ENCODE results near the gene RCVRN.

The RCVRN gene

DNA sequence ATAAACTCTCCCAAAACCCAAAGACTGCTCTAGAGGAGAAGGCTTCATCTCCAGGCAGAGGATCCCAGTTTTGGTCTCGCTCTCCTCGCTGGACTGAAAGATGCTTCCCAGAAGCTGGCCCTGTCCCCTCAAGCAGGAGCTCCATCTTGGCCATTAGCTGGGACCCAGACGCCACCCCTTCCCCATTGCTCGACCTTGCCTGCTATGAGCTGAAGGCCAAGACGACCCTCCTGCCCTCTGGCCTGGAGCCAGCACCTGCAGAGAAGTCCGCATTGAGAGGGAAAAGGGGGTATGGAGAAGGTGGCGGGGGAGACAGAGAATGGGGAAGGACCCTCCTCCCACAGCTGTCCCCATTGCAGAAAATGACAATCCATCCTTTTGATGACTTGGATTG lies 3.6 kb upstream of the RCVRN start:
- DNase-seq: no peak
- Histone ChIP-seq H3K36me3 (no peaks in the 10 kb centered on the region), H3K4me3 (no peak overlapping the region), H3K27me3 (peaks cover 0 to 13% of the 10 kb centered on the region in 2 donors), H3K9me3 (no peaks in the 10 kb centered on the region), H3K4me1 (no peaks in the 10 kb centered on the region), H3K27ac (no peak overlapping the region)
- intact Hi-C loops (cut with DNase I; ENCODE audit: low total_unique reads): no loop called here
- TF ChIP-seq, protein P1, sequence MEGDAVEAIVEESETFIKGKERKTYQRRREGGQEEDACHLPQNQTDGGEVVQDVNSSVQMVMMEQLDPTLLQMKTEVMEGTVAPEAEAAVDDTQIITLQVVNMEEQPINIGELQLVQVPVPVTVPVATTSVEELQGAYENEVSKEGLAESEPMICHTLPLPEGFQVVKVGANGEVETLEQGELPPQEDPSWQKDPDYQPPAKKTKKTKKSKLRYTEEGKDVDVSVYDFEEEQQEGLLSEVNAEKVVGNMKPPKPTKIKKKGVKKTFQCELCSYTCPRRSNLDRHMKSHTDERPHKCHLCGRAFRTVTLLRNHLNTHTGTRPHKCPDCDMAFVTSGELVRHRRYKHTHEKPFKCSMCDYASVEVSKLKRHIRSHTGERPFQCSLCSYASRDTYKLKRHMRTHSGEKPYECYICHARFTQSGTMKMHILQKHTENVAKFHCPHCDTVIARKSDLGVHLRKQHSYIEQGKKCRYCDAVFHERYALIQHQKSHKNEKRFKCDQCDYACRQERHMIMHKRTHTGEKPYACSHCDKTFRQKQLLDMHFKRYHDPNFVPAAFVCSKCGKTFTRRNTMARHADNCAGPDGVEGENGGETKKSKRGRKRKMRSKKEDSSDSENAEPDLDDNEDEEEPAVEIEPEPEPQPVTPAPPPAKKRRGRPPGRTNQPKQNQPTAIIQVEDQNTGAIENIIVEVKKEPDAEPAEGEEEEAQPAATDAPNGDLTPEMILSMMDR (IDR thresholded peaks at IDR 0.05): no peak

DNA sequence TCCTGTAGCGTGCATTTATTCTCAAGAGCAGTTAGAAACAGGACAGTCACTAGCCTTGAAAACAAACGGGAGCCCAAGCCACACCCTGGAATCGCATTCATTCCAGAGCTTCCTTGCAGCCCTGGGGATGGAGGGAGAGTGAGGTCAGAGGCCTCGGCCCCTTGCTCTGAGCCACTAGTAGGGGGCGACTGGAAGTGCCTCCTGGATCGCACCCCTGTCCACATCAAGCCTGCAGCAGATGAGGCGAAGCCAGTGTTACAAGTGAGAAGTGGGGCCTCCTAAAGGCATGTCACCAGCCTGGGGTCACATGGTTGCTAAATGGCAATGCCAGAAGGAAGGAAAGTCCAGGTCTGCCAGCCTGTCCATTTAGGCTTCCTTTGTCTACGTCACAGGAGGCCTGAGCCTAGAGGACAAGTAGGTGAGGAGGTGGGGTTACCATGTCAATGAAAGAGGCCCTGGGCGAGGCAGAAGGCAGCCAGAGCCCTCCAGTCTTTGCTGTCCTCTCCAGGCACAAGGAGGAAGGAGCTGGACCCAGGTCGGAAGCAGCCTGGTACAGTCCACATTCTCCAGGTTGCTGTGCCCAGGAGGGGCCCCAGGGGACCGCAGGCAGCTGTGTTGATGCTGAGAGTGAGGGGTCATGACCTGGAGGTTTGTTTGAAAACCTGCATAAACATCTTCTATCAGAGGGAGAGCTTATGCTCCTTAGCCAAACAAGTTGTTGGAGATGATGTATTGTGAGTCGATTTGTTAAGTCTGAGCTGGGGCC lies 3.0 kb upstream of the RCVRN start:
- H3K27me3 ChIP-seq: peaks cover 0 to 13% of the 10 kb centered on the region in 2 donors
- H3K36me3 ChIP-seq: no peaks in the 10 kb centered on the region
- no peaks in the 10 kb centered on the region for H3K9me3 ChIP-seq
- TF ChIP-seq, protein P1 (IDR thresholded peaks at IDR 0.05): no peak
- intact Hi-C loops (cut with DNase I; ENCODE audit: low total_unique reads): no loop called here
- DNase-seq: no peak
- H3K4me3 ChIP-seq: no peak overlapping the region
- H3K27ac ChIP-seq: no peak overlapping the region
- no peaks in the 10 kb centered on the region for H3K4me1 ChIP-seq

DNA sequence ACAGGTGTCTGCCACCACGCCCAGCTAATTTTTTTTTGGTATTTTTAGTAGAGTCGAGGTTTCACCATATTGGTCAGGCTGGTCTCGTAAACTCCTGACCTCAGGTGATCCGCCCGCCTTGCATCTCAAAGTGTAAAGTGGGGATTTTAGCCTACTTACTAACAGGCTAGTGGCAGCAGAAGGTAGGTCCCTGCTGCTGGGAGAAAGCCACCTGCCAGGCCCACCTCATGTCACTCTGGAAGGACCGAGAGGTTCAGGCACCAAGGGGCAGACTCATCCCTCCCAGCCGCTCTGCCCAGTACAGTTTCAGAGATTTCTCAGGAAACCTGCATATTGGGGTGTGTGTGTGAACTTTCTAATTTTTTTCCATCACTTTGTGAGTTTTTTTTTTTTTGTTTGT lies 2.1 kb upstream of the RCVRN start:
- TF ChIP-seq, protein P1 (IDR thresholded peaks at IDR 0.05): no peak
- Histone ChIP-seq H3K27ac (no peak overlapping the region), H3K36me3 (no peaks in the 10 kb centered on the region), H3K9me3 (no peaks in the 10 kb centered on the region), H3K4me3 (no peak overlapping the region), H3K4me1 (no peaks in the 10 kb centered on the region), H3K27me3 (peaks cover 0 to 13% of the 10 kb centered on the region in 2 donors)
- intact Hi-C loops (cut with DNase I; ENCODE audit: low total_unique reads): no loop called here
- DNase-seq: peak in 1 of 2 donors; percentile 9

DNA sequence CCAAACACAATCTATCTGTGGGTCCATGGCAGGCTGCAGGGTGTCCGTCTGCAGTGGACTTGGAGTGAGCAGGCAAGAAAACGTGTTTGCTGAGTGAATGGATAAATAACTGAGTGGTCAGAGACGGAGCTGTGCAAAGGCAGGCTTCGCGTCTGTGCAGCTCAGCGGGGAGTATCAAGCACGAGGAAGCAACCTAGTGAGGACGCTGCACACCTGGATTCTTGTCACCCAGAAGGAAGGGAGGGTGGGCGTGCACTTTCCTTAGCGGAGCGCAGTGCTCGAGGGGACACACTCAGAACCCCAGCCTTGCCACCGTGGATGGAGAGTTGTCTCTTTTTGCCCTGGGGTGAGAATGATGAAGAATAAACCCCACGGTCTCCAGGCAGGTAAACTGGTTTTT lies 1.5 kb upstream of the RCVRN start:
- no peak overlapping the region for H3K4me3 ChIP-seq
- H3K36me3 ChIP-seq: no peaks in the 10 kb centered on the region
- no peak overlapping the region for H3K27ac ChIP-seq
- peaks cover 0 to 13% of the 10 kb centered on the region in 2 donors for H3K27me3 ChIP-seq
- peak in 1 of 2 donors; percentile 59 for DNase-seq
- intact Hi-C loops (cut with DNase I; ENCODE audit: low total_unique reads): no loop called here
- TF ChIP-seq, protein P1 (IDR thresholded peaks at IDR 0.05): no peak
- no peaks in the 10 kb centered on the region for H3K4me1 ChIP-seq
- H3K9me3 ChIP-seq: no peaks in the 10 kb centered on the region

DNA sequence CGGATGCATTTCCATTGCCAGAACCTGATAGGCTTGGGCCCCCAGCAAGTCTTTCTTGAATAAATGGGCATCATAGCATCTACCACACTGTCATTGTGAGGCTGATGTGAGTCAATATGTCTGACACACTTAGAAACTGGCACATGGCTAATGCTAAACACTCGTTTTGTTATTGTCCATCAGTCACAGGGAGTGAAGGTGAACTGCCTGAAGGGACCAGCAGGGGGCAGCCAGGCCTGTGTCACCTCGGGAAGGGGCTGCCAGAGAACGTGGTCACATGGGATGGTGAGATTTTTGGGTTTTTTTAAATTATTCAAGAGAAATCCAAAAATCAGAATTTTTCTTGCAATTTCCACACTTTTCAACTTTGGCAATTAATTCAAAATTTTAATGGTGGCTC lies 831 bp upstream of the RCVRN start:
- intact Hi-C loops (cut with DNase I; ENCODE audit: low total_unique reads): no loop called here
- DNase-seq: peak; percentile 50 to 53
- H3K4me3 ChIP-seq: no peak overlapping the region

More for the DNA sequence above, 831 bp upstream of the RCVRN start:
- Histone ChIP-seq H3K9me3 (no peaks in the 10 kb centered on the region), H3K27ac (no peak overlapping the region), H3K27me3 (peaks cover 0 to 13% of the 10 kb centered on the region in 2 donors), H3K36me3 (no peaks in the 10 kb centered on the region), H3K4me1 (no peaks in the 10 kb centered on the region)
- TF ChIP-seq, protein P1 (IDR thresholded peaks at IDR 0.05): peak in 1 of 2 experiments; percentile 26

All from tibial artery (tissue), 4 donors.